GM12878 (cell line): ENCODE measurements around the gene JTB. TPM values are rescaled to one million over a fixed set of nuclear protein-coding genes. Genes with fewer than 3 reads are reported as not detected.

Experiments
- ATAC-seq: fragments of 200-7000 bp; cut with Tn5 transposase; 3 replicates; pipeline ENCODE4 v1.9.1; 2020; ENCODE audit warnings: mild to moderate bottlenecking, moderate library complexity
- BruUV-seq: library from RNA; stranded (reverse); fragments of 400-500 nt; replicated peaks from 2 replicates; lab custom pipeline; 2021; lab: Mats Ljungman, UMichigan
- CTCF ChIA-PET: fragments of 300-600 bp; sonication (Branson Sonifier 250); formaldehyde crosslinking; extraction: SDS; loops from one replicate; lab custom pipeline; 2021; ENCODE audit warnings: inconsistent platforms; lab: Yijun Ruan, JAX
- POLR2A ChIA-PET: fragments of 350-600 bp; formaldehyde crosslinking; extraction: SDS; loops from one replicate; lab custom pipeline; 2021; ENCODE audit warnings: inconsistent platforms; lab: Charles Lee
- RAD21 ChIA-PET: fragments of 300-600 bp; sonication (Branson Sonifier 250); formaldehyde crosslinking; loops from one replicate; lab custom pipeline; 2023; ENCODE audit warnings: antibody characterized with exemption; ENCODE audit not compliant: unreplicated experiment; lab: Charles Lee
- SMC1A ChIA-PET: fragments of 300-600 bp; sonication (Branson Sonifier 250); formaldehyde crosslinking; loops from one replicate; lab custom pipeline; 2023; ENCODE audit not compliant: unreplicated experiment, uncharacterized antibody; lab: Charles Lee
- DNase-seq: peaks from one replicate; pipeline ENCODE4 v3.0.0-alpha.2; 2011; ENCODE audit warnings: low read depth, low spot score
- FAIRE-seq: peaks from 3 replicates; lab custom pipeline; 2011; peaks lifted over from hg19 to GRCh38; lab: Jason Lieb, UNC
- H2AFZ ChIP-seq: 2 replicates; pipeline ENCODE4 v1.6.0; 2011; ENCODE audit warnings: low read depth, low read length, control low read depth; ENCODE audit not compliant: control insufficient read depth
- H3K27ac ChIP-seq: 2 replicates; pipeline ENCODE4 v1.5.1; 2011; ENCODE audit warnings: control low read depth; ENCODE audit not compliant: control insufficient read depth, insufficient read depth
- H3K27me3 ChIP-seq, 2 experiments: replicated peaks in 1 of 2; 2 replicates each; pipeline versions ENCODE4 v1.6.0 to v1.6.1; 2011; ENCODE audit warnings: low read length in 1 of 2; ENCODE audit not compliant: control insufficient read depth in 2 of 2, insufficient read depth in 2 of 2
- H3K36me3 ChIP-seq, 2 experiments: 2 replicates each; pipeline ENCODE4 v1.5.1; 2011; ENCODE audit warnings: low read length in 1 of 2; ENCODE audit not compliant: control insufficient read depth in 2 of 2, insufficient read depth in 2 of 2
- H3K4me1 ChIP-seq: 2 replicates; pipeline ENCODE4 v1.6.1; 2011; ENCODE audit warnings: mild to moderate bottlenecking, low read length, moderate library complexity, mixed read lengths; ENCODE audit not compliant: control insufficient read depth, insufficient read depth
- H3K4me2 ChIP-seq: 2 replicates; pipeline ENCODE4 v1.6.0; 2011; ENCODE audit warnings: control low read depth; ENCODE audit not compliant: control insufficient read depth, insufficient read depth
- H3K4me3 ChIP-seq: fragments of 200-600 bp; sonication (generic); 2 replicates; pipeline ENCODE4 v1.5.1; 2016
- H3K79me2 ChIP-seq: 2 replicates; pipeline ENCODE4 v1.6.0; 2011; ENCODE audit warnings: low read length; ENCODE audit not compliant: control insufficient read depth, insufficient read depth
- H3K9ac ChIP-seq: 2 replicates; pipeline ENCODE4 v1.8.0; 2011; ENCODE audit warnings: low read length, control low read depth, mixed read lengths; ENCODE audit not compliant: control insufficient read depth, insufficient read depth
- H3K9me3 ChIP-seq: replicated peaks from 3 replicates; pipeline ENCODE4 v1.5.1; 2011; ENCODE audit warnings: mild to moderate bottlenecking, low read length; ENCODE audit not compliant: control insufficient read depth, insufficient read depth
- H4K20me1 ChIP-seq: 2 replicates; pipeline ENCODE4 v1.6.0; 2011; ENCODE audit not compliant: control insufficient read depth, insufficient read depth
- ASH2L ChIP-seq: fragments of 300-600, 200-600 bp; sonication (generic); IDR thresholded peaks from 2 replicates; pipeline ENCODE4 v1.6.1; 2017; ENCODE audit warnings: low read depth, mild to moderate bottlenecking, borderline replicate concordance
- CTCF ChIP-seq, 3 experiments: IDR thresholded peaks in 2 of 3; conservative IDR thresholded peaks in 1 of 3; 2 replicates each; pipeline ENCODE4 v1.5.1; 2011; ENCODE audit warnings: low read depth in 3 of 3, low read length in 3 of 3, mild to moderate bottlenecking in 3 of 3, control low read depth in 2 of 3, moderate library complexity in 2 of 3, inconsistent platforms in 1 of 3, mixed read lengths in 1 of 3; ENCODE audit not compliant: control insufficient read depth in 2 of 3, insufficient read depth in 1 of 3; ENCODE audit errors: extremely low read depth in 1 of 3
- IKZF2 ChIP-seq, 2 experiments: fragments of 450-650 bp; IDR thresholded peaks; 2 replicates each; pipeline ENCODE4 v1.6.1; 2017; ENCODE audit warnings: mild to moderate bottlenecking in 2 of 2, moderate library complexity in 2 of 2
- IRF4 ChIP-seq: IDR thresholded peaks from 2 replicates; pipeline ENCODE4 v1.6.1; 2011; ENCODE audit warnings: low read depth, low read length
- KAT2A ChIP-seq: conservative IDR thresholded peaks from 2 replicates; pipeline ENCODE4 v1.6.1; 2011; ENCODE audit warnings: low read depth, low read length; ENCODE audit not compliant: control insufficient read depth
- KLF5 ChIP-seq: fragments of 450-650 bp; IDR thresholded peaks from 2 replicates; pipeline ENCODE4 v1.6.1; 2014; ENCODE audit warnings: mild to moderate bottlenecking; ENCODE audit not compliant: partially characterized antibody
- LARP7 ChIP-seq: fragments of 450-650 bp; IDR thresholded peaks from 2 replicates; pipeline ENCODE4 v1.6.1; 2017; ENCODE audit warnings: mild to moderate bottlenecking
- MAX ChIP-seq: IDR thresholded peaks from 2 replicates; pipeline ENCODE4 v1.6.1; 2012; ENCODE audit warnings: low read depth, low read length, improper control_type of control experiment
- MYB ChIP-seq: fragments of 150-350 bp; IDR thresholded peaks from 2 replicates; pipeline ENCODE4 v1.6.1; 2014; ENCODE audit warnings: mild to moderate bottlenecking, low read depth, low read length, borderline replicate concordance
- MYC ChIP-seq: IDR thresholded peaks from 2 replicates; pipeline ENCODE4 v1.6.1; 2011; ENCODE audit warnings: mild to moderate bottlenecking, low read length, moderate library complexity, inconsistent platforms; ENCODE audit not compliant: insufficient read depth, insufficient replicate concordance, insufficient read length, severe bottlenecking
- NR2C1 ChIP-seq: fragments of 450-650 bp; IDR thresholded peaks from 2 replicates; pipeline ENCODE4 v1.6.1; 2017; ENCODE audit warnings: antibody characterized with exemption, mild to moderate bottlenecking, moderate library complexity
- NR2F1 ChIP-seq: fragments of 450-650 bp; conservative IDR thresholded peaks from 2 replicates; pipeline ENCODE4 v1.6.1; 2017; ENCODE audit warnings: mild to moderate bottlenecking
- RELB ChIP-seq: fragments of 450-650 bp; IDR thresholded peaks from 2 replicates; pipeline ENCODE4 v1.6.1; 2017; ENCODE audit warnings: low read depth, mild to moderate bottlenecking, moderate library complexity
- SP1 ChIP-seq: IDR thresholded peaks from one replicate; pipeline ENCODE4 v1.6.1; 2011; ENCODE audit warnings: low read depth, low read length
- SREBF1 ChIP-seq: IDR thresholded peaks from 2 replicates; pipeline ENCODE4 v1.6.1; 2012; ENCODE audit warnings: mild to moderate bottlenecking, low read length
- SUZ12 ChIP-seq: fragments of 200-600 bp; sonication (generic); IDR thresholded peaks from one replicate; pipeline ENCODE4 v1.6.1; 2018; ENCODE audit warnings: antibody characterized with exemption, mild to moderate bottlenecking; ENCODE audit not compliant: unreplicated experiment
- ZBTB11 ChIP-seq: fragments of 450-650 bp; formaldehyde crosslinking; IDR thresholded peaks from 2 replicates; pipeline ENCODE4 v1.5.0; 2022; ENCODE audit warnings: mild to moderate bottlenecking, missing genetic modification characterization
- WGBS: methylation state at CpG from one replicate; pipeline ENCODE4 v1.1.6; 2016; ENCODE audit warnings: low lambda C conversion rate; ENCODE audit not compliant: insufficient replicate concordance, insufficient coverage; ENCODE audit errors: missing lambda C conversion rate; 5-methylcytosine and 5-hydroxymethylcytosine counted together
- in situ Hi-C: fragments of 300-500 bp; cut with MboI; formaldehyde crosslinking; loops from 9 replicates; pipeline ENCODE4 v1.14.3; 2018; ENCODE audit warnings: mixed read lengths
- intact Hi-C: fragments of 100-400 bp; cut with micrococcal nuclease; formaldehyde crosslinking; loops from one replicate; pipeline ENCODE4 v1.14.2; 2022; ENCODE audit not compliant: unreplicated experiment
- polyA plus RNA-seq, 11 experiments: library from polyadenylated mRNA; depleted of rRNA in 4 of 11; unstranded in 6 of 11; stranded (reverse) in 5 of 11; fragments of >200 nt; fragmentation: Nextera tagmentation in 4 of 11; fragmentation: Illumina TruSeq in 1 of 11; extraction: Ambion mirVana in 4 of 11; extraction: Trizol in 1 of 11; gene quantifications; 1 replicate in 1 of 11; 2 replicates in 10 of 11; pipeline versions ENCODE4 v1.2.1 to v1.2.3, GENCODE V29; 2011 to 2016; ENCODE audit warnings: inconsistent platforms in 2 of 11, missing spikeins in 2 of 11, low read depth in 1 of 11
- total RNA-seq, 4 experiments: library from RNA; depleted of rRNA in 3 of 4; stranded (reverse); fragments of >200 nt in 3 of 4; fragmentation: Illumina TruSeq in 1 of 4; extraction: Trizol in 1 of 4; gene quantifications; 2 replicates each; pipeline versions ENCODE4 v1.2.1 to v1.2.3, GENCODE V29; 2013 to 2021

The JTB gene
- total and polyA plus RNA-seq, 10 of the 15 experiments (the other 5 are each of a cell fraction or from before 2014, with no cell fraction given): 25.0 to 298 (median 155) TPM

- TF ChIP-seq IKZF2 (IDR thresholded peaks at IDR 0.05): no peak
- no peak for TF ChIP-seq SP1
- no peak for TF ChIP-seq ASH2L
- TF ChIP-seq IRF4: no peak
- no peak for TF ChIP-seq MAX
- TF ChIP-seq MYC: no peak
- no peak for TF ChIP-seq SUZ12
- no peak for TF ChIP-seq LARP7
- no peak for TF ChIP-seq RELB
- TF ChIP-seq SREBF1: no peak
- TF ChIP-seq KLF5: no peak
- no peak for TF ChIP-seq ZBTB11
- TF ChIP-seq MYB: no peak
- no peak for TF ChIP-seq NR2C1
- TF ChIP-seq NR2F1: no peak
- TF ChIP-seq CTCF (IDR thresholded peaks at IDR 0.05 in 2 of 3, conservative IDR thresholded peaks at IDR 0.05 in 1 of 3; ENCODE audit: control insufficient read depth in 2 of 3, extremely low read depth in 1 of 3, insufficient read depth in 1 of 3, low read depth in 3 of 3, low read length in 3 of 3): no peak
- TF ChIP-seq KAT2A: no peak
- TF ChIP-seq, all 136 proteins: peak for 0
- H3K27ac ChIP-seq: no peak overlapping the region
- intact Hi-C loops (no loop called here), in situ Hi-C loops (no loop called here)
- SMC1A ChIA-PET: interaction anchor here (1.6 kb wide), 1 partner anchor 11 kb away, joined by 3 read pairs; no protein-coding TSS in a partner anchor
- no peak for FAIRE-seq
- no peak overlapping the region for H3K4me2 ChIP-seq
- ATAC-seq: no peak
- peaks cover 22 to 27% of the 10 kb centered on the region in 2 experiments; a peak in 3 of 4 replicates for H3K36me3 ChIP-seq
- no peak overlapping the region for H2AFZ ChIP-seq
- no peaks in the 10 kb centered on the region for H4K20me1 ChIP-seq
- POLR2A ChIA-PET: interaction anchor here (1.0 kb wide), 1 partner anchor 29 kb away, joined by 3 read pairs; no protein-coding TSS in a partner anchor
- no TSS peak for BruUV-seq
- no peak overlapping the region for H3K9ac ChIP-seq
- H3K27me3 ChIP-seq: no peaks in the 10 kb centered on the region
- peaks cover 6% of the 10 kb centered on the region for H3K4me1 ChIP-seq
- WGBS: 97% methylated on average over 12 of the region's 12 CpGs
- RAD21 ChIA-PET: interaction anchor here (0.7 kb wide), 1 partner anchor 247 kb away, joined by 3 read pairs; no protein-coding TSS in a partner anchor
- no peaks in the 10 kb centered on the region for H3K9me3 ChIP-seq
- H3K4me3 ChIP-seq: no peak overlapping the region
- no peak for DNase-seq
- H3K79me2 ChIP-seq: peaks cover 13% of the 10 kb centered on the region
- CTCF ChIA-PET: interaction anchor here (1.9 kb wide), 1 partner anchor 143 kb away, joined by 4 read pairs; no protein-coding TSS in a partner anchor
These were observed 38.0 kb downstream of the JTB start for GRCh38 chr1:153939476-153939875.
